SW 1271 (cell line): ENCODE data around the gene RMI2.

Source experiments
- DNase-seq, 2 experiments: peaks; one replicate each; lab custom pipeline; 2025; lab: John Stamatoyannopoulos, UW

RMI2 gene

DNA sequence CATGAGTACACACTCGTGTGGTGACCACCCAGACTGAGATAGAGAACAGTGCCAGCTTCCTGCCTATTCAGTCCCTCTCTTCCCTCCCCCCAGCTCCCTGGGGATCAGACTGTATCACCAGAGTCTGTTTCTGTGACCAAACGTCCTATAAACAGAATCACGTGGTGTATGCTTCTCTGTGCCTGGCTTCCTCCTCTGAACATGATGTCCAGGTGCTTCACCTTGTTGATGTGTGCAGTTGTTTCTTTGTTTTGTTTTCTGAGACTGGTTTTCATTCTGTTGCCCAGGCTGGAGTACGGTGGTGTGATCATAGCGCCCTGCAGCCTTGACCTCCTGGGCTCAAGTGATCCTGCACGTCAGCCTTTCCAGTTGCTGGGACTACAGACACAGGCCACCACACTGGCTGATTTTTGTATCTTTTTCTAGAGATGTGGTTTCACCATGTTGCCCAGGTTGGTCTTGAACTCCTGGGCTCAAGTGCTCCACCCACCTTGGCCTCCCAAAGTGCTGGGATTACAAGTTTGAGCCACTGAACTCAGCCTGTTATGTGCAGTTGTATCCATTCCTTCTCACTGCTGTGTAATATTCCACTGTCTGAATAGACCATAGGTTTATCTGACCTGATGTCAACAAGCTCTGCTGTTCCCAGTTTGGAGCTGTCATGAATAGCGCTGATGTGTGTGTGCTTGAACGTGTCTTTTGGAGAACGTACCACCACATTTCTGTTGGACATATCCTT, 35.2 kb upstream of the RMI2 start:
- no peak for DNase-seq

DNA sequence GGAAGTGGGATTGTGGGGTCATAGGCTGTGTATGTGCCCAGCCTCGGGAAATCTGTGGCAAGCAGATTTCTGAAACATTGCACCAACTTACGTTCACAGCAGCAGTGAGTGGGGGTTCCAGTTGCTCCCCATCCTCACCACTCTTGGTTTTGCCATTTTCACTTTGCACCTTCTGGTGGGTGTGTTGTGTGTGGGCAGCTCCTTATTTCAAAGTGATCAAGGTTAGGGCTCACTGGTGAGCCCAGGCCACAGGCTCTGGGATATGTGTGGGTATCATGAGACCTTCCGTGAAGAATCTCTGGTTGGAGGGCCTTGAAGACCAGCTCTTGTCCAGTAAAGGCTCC, 34.7 kb upstream of the RMI2 start:
- no peak for DNase-seq

DNA sequence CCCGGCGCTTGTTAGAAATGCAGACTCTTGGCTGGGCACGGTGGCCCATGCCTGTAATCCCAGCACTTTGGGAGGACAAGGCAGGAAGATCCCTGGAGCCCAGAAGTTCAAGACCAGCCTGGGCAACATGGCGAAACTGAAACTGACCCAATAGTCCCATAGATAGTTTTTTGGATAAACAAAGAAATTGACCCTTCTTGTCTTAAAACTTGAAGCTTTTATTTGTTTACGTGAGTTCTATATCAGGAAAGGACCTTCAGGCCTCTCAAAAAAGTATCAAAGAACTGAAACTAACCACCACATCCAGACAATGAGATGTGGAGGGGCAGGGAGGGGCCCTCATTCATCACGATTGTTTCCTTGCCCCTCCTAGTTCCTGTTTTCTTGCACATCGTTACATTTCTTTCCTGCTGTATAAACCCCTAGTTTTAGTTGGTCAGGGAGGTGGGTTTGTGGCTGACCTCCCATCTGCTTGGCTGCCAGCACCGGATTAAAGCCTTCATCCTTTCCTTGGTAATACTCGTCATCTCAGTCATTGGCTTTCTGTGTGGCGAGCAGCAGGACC, 34.2 kb upstream of the RMI2 start:
- DNase-seq, result no peak

DNA sequence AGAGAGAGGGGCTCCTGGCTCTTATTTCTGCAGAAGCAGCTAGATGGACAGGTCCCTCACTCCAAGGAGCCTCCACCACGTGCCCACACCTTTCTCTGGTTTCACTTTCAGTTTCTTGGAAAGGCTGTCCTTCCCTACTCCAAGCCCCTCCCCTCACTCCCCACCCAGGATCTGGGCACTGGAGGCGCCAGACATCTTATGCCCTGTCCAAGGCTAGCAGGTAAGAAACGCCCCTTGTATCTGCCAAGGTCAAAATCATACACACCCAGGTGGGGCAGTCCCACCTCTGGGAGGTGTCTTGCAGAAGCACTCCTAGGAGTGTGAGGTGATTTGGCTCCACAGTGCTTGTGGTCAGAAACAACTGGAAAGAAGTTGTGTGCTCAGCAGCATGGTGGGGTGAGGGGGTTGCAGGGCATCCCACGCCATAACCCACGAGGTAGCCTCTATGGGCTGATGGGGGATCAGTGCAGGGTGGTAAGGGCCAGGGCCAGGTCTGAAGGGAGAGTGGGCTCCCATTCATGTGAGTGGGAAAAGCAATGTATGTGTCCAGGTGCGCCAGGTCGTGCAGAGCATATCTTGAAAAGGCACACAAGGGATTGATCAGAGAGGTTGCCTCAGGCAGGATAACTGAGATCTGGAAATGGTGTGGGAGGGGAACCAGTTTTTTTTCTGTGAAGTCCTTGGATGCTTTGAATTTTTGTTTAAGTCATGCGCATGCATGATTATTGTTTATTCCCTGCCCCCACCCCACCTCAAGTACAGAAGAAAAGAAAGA, 32.4 kb upstream of the RMI2 start:
- DNase-seq, result peak in 1 of 2 experiments; percentile 14

DNA sequence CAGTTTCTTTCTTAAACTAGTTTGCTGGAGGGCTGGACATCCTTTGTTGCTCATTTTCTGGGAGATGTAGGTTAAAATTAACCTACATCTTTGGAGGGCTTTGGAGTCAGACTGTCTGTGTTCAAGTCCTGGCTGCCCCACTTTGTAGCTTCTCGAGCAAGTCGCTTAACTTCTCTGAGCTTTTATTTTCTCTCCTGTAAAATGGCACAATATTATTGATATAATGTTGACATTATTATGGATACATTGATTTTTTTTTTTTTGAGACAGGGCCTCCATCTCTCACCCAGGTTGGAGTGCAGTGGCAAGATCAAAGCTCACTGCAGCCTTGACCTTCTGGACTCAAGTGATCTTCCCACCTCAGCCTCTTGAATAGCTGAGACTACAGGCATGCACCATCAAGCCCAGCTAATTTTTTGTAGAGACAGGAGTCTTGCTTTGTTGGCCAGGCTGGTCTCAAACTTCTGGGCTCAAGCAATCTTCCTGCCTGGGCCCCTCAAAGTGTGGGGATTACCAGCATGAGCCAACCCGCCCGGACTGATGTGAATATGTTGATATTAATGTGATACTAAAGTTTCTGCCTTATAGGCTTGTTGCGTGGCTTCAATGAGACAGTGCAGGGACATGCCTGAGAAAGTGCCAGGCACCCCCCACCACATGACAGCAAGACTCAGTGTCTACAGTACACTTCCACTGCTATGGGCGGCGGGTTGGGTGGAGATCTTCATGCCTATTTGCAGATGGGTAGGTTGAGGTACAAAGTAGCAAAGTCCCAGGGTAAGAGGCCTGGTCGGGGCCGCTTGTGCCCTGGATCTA, 31.6 kb upstream of the RMI2 start:
- no peak for DNase-seq

DNA sequence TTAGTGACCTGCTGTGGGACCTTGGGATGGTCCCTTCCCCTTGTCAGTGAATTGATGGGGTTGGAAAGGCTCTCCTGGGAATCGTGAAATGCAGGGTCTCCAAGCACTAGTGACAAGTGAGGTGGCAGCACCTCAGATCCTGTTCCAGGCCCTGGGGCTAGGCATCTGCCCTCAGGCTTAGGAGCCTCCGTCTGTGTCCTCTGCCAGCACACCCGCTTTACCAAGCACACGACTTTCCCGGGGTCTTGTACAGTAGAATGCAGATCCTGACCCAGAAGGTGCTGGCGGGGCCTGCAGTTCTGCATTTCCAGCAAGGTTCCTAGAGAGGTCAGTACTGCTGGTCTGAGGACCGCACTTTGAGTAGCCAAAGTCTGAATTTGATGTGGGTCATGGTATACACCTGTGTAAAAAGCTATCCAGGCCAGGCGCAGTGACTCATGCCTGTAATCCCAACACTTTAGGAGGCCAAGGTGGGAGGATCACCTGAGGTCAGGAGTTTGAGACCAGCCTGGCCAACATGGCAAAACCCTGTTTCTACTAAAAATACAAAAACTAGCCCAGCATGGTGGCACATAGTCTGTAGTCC, 30.9 kb upstream of the RMI2 start:
- no peak for DNase-seq

DNA sequence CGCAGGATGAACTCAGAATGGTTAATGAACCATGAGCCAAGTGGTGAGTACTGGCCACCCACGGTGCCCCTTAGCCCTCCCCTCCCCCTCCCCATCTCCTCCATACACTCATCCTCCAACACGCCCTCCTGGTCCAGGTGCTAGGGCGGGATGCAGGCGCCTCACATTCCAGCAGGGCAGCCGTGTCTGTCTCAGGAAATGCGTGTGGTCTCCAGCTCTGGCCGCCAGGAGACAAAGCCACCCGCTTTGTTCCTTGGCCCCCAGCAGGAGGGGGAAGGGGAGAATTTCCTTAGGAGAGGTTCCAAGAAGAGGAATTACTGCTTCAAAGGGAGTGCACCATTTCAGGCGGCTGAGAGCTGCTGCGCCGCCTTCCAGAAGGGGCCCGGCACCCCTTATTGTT, 29.7 kb upstream of the RMI2 start:
- no peak for DNase-seq

DNA sequence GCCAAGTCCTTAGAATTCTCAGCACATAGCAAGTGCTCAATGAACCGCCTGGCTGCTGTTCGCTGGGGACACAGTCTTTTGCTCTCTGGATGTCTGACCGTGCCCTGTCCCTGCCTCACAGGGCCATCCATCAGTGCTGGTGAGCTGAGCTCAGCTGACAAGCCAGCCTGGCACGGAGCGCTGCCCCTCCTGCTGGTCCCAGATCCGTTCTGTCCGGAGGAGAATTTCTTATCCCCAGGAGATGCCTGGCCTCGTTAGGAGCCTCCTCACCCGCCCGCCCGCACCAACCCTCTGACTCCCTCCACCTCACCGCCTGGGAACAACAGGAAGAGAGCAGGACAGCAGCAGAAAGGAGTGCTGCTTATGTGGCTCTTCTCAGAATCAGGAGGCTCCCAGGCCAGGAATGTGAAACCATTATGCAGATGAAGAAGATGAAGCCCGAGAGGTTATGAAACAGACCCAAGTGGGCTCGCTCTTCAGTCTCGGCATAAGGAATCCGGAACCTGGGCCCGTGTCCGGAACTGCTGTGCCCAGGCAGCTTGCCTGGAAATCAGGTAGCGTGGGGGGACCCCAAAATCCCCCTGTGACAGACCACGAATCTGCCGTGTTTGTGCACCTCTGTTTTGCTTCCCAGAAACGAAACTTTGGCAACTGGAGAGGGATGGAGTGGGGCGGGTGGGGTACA, 28.8 kb upstream of the RMI2 start:
- DNase-seq, result no peak

DNA sequence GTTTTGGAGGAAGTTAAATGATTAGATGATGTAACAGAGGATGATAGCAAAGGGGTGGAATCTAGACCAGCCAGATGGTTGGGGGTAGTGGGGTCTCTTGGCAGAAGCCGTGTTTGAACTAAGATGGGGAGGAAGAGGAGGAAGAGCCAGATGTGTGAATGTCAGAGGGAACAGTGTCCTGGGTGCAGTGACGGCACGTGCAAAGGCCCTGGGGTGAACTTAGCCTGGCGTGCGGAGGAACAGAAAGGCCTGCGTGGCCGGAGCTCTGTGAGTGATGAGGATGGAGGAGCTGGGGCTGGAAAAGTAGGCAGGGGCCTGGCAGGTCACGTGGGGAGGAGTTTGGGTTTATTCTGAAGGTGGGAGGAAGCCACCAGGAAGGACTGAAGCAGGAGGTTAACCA, 26.4 kb upstream of the RMI2 start:
- DNase-seq, result no peak

DNA sequence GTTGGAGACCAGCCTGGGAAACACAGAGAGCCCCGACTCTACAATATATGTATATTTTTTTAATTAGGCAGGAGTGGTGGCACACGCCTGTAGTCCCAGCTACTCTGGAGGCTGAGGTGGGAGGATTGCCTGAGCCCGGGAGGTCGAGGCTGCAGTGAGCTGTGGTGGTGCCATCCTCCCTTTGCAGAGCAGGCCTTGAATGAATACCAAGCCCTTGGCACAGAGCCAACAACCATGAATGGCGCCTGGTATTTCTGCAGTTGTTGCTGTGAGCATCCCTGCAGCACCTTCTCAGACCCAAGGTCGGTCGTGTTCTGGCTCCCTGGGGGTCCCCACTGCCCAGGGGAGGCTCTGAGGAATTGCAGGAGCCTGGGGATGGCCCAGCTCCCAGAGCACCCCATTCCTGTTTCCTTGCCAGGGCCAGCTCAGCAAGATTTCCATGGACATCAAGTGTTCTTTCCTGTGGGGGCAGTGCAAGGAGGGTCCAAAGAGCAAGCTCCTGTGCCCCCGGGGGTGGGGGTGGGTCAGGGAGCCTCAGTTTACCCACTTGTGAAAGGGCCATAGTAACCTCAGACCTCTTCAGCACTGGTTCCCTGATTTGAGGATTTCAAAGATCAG, 25.6 kb upstream of the RMI2 start:
- DNase-seq, result no peak

DNA sequence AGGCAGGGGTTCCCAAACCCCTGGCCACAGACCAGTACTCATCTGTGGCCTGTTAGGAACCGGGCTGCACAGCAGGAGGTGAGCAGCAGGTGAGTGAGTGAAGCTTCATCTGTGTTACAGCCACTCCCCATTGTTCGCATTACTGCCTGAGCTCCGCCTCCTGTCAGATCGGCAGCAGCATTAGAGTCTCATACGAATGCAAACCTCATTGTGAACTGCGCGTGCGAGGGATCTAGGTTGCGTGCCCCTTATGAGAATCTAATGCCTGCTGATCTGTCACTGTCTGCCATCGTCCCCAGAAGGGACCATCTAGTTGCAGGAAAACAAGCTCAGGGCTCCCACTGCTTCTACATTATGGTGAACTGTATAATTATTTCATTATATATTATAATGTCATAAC, 25.1 kb upstream of the RMI2 start:
- DNase-seq, result no peak

DNA sequence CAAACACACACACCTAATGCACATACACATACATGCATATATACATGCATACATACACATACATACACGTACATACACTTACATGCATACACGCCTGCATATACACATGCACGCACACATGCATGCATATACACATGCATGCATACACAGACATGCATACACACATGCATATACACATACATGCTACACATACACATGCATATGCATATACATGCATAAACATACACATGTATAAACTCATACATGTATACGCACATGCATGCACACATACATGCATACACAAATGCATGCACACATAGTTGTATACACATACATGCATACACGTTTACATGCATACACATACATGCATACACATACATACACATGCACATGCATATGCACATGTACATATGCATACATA, 23.6 kb upstream of the RMI2 start:
- no peak for DNase-seq

DNA sequence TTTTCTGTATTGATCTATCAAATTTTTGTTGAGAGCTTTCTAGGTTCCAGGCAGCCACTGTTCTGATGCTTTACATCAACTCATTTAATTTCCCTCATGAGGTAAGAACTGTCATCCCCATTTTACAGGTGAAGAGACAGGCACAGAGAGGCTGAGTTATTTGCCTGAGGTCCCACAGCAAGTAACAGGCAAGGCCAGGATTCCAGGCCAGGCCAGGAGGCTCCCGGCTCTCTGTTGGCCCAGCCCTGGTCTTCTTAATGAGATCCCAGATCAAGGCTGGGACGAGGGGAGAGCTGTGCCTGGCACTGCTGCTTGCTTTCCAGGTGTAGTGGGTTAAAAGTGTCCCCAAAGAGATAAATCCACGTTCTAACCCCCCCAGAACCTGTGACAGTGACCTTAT, 22.4 kb upstream of the RMI2 start:
- no peak for DNase-seq

DNA sequence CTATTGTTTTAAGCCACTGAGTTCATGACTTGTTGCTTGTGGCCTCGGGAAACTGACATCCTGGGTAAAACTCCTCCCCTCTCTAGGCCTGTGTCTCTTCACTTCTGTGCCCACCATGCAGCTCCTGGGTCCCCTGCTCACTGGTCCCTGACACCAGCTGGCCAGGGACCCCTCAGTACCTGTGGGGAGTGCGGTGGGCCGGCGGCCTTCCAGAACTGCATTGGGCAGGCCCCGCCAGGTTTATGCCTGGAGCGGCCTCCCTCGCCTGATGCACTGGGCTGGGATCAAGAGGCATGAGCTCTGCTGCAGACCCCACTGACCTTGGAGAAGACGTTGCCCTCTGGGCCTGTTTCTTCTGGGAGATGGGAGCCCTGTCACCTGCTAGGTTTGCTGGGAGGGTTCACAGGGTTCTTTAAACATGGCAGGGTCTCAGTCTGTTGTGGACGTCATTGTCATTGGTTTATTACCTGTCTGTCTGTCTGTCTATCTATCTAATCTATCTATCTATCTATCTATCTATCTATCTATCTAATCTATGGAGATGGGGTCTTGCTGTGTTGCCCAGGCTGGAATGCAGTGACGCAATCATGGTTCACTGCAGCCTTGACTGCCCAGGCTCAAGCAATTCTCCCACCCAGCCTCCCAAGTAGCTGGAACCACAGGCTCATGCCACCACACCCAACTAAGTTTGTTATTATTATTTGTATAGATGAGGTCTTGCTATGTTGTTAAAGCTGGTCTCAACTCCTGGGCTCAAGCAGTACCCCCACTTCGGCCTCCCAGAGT, 21.5 kb upstream of the RMI2 start:
- no peak for DNase-seq

DNA sequence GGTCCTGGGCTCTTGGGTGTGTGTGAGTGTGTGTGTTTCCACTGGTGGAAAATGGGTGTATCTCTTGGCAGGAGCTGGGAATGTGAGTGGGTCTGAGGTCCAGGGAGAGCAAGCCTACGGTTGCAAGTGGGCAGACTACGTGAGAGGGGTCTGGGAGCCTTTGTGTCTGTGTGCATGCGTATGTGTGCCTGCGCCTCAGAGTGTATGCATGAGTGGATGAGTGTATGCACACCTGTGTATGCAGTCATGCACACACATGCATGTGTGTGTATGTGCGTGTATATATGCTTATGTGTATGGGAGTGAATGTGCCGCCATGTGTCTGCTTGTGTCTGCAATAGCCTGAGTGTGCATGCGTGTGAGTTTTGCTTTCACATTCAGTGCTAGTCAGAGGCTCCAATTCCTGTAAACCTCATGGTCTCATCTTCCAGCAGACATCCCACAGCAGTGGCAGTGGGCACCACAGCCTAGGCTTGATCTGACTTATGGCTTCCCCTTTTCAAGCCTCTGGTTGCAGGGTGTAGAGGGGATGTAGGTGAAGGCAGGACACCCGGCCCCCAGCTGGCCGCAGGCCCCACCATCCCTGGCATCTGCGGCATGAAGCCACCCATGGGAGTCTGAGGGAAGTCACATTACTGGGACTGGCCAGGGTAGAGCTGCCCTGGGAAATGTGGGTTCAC, 19.7 kb upstream of the RMI2 start:
- DNase-seq, result no peak

DNA sequence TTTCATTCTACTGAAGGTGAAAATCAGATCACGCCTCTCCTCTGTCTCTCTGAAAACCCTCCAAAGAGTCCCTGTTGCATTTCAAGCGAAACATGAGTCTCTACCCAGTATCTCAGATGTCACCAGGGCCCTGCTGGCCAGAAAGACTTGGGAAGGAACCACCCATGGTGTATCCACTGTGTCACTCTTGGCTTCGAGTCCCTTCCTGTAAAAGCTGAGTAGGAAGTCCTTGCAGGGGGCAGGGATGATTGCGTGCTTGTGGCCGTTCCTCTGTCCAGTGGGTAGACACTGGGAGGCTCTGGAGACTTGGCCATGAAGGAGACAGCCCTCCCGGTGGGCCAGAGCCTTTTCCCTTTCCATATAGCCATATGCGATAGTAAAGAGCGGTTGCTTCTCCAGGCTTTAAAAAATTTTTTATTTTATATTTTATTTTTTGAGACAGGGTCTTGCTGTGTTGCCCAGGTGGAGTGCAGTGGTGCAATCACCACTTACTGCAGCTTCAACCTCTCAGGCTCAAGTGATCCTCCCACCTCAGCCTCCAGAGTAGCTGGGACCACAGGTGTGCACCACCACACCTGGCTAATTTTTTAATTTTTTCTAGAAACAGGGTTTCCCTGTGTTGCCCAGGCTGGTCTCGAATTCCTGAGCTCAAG, 19.0 kb upstream of the RMI2 start:
- DNase-seq, result no peak

DNA sequence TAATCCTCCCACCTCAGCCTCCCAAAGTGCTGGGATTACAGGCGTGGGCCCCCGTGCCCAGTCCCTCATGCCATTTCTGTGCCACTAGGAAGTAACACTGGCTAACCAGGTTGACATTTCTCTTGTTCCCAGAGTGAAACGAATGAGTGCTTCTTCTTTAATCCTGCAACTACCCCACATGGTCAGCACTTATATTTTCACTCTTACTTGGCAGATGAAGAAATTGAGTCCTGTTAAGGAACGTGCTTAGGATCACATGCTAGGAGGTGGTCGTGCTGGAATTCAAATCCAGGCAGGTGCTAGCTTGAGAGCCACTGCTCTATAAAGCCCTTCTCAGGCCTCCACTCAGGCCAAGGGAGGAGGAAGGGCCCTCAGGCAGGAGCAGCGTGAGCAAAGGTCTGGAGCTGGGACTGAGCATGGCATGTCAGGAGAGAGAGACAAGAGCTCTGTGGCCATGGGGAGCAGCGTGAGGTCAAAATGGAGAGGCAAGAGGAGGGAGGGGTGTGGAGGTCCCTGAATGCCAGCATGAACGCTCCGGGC, 18.5 kb upstream of the RMI2 start:
- DNase-seq, result no peak

DNA sequence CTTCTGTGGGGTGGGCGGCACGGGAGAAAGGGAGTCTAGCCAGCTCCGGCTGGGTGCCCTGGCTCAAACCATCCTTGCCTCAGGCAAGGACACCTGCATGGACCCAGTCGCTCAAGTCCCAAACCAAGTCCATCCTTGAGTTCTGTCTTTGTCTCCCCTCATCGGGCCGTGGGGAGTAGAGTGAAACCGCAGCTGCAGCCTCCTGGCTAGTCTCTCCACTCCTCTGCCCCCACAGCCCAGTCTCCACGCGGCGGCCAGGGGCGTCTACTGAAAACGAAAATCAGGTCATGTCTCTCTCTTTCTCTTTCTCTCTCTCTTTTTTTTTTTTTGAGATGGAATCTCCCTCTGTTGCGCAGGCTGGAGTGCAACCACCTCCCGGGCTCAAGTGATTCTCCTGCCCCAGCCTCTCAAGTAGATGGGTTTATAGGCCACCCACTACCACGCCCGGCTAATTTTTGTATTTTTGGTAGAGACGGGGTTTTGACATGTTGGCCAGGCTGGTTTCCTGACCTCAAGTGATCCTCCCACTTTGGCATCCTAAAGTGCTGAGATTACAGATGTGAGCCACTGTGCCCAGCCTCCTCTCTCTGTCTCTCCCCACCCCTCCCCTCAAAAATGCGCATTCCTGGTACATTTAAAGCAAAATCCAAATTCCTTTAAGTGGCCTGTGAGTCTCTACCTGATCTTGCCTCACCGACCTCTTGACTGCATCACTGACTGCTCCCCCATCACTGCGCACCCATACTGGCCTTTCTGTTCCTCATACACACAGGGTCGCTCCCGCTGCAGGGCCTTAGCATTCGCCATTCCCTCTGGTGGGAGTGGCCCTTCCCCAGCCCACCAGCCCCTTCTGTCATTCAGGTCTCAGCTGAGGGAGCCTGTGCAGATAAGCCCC, 17.7 kb upstream of the RMI2 start:
- no peak for DNase-seq
